DND-41 (cell line): ENCODE results near the gene MTFMT.
A peak's percentile ranks its signal among the peaks of the same experiment; 100 is the strongest.

Source experiments
- ATAC-seq: fragments of 200-7000 bp; cut with Tn5 transposase; 3 replicates; pipeline ENCODE4 v1.9.1; 2021; ENCODE audit warnings: low read depth; ENCODE audit not compliant: insufficient read depth
- DNase-seq: peaks from one replicate; pipeline ENCODE4 v3.0.0-alpha.2; 2020
- H2AFZ ChIP-seq: 2 replicates; pipeline ENCODE4 v1.6.0; 2012; ENCODE audit warnings: low read depth, low read length
- H3K27ac ChIP-seq: 2 replicates; pipeline ENCODE4 v1.5.1; 2012; ENCODE audit warnings: low read length, inconsistent platforms
- H3K27me3 ChIP-seq: fragments of 200-600 bp; sonication (generic); 2 replicates; pipeline ENCODE4 v1.6.0; 2012; ENCODE audit warnings: low read length, mild to moderate bottlenecking, inconsistent platforms; ENCODE audit not compliant: insufficient read depth, poor library complexity
- H3K36me3 ChIP-seq: 2 replicates; pipeline ENCODE4 v1.5.1; 2012; ENCODE audit warnings: low read length, inconsistent platforms; ENCODE audit not compliant: insufficient read depth
- H3K4me1 ChIP-seq: 2 replicates; pipeline ENCODE4 v1.5.1; 2012; ENCODE audit warnings: mild to moderate bottlenecking, low read length; ENCODE audit not compliant: insufficient read depth
- H3K4me2 ChIP-seq: 2 replicates; pipeline ENCODE4 v1.6.0; 2012; ENCODE audit warnings: mild to moderate bottlenecking, moderate library complexity, low read length, inconsistent platforms; ENCODE audit not compliant: insufficient read depth
- H3K4me3 ChIP-seq, 2 experiments: fragments of 200-600 bp in 1 of 2; shearing (Covaris generic) in 1 of 2; 2 replicates each; pipeline ENCODE4 v1.5.1; 2012 to 2016; ENCODE audit warnings: inconsistent platforms in 2 of 2, low read length in 2 of 2, mild to moderate bottlenecking in 2 of 2, low read depth in 1 of 2, moderate library complexity in 1 of 2
- H3K79me2 ChIP-seq: 2 replicates; pipeline ENCODE4 v1.6.0; 2012; ENCODE audit warnings: low read length, inconsistent platforms; ENCODE audit not compliant: insufficient read depth
- H3K9ac ChIP-seq: 2 replicates; pipeline ENCODE4 v1.6.0; 2012; ENCODE audit warnings: low read depth, mild to moderate bottlenecking, inconsistent platforms, low read length, moderate library complexity
- H3K9me3 ChIP-seq: 2 replicates; pipeline ENCODE4 v1.5.1; 2012; ENCODE audit warnings: low read length, moderate library complexity, mild to moderate bottlenecking, inconsistent platforms; ENCODE audit not compliant: insufficient read depth, severe bottlenecking
- H4K20me1 ChIP-seq: 2 replicates; pipeline ENCODE4 v1.6.0; 2012; ENCODE audit warnings: low read length; ENCODE audit not compliant: insufficient read depth
- EZH2 ChIP-seq: IDR thresholded peaks from 3 replicates; pipeline ENCODE4 v1.6.1; 2012; ENCODE audit warnings: borderline replicate concordance, low read depth, mild to moderate bottlenecking, moderate library complexity, low read length, inconsistent platforms; ENCODE audit not compliant: severe bottlenecking
- TF ChIP-seq, protein P1 (sequence below): IDR thresholded peaks from 2 replicates; pipeline ENCODE4 v1.5.1; 2012; ENCODE audit warnings: borderline replicate concordance, low read length, moderate library complexity, mild to moderate bottlenecking; ENCODE audit not compliant: poor library complexity, severe bottlenecking; ENCODE audit errors: extremely low read depth

MTFMT gene

DNA sequence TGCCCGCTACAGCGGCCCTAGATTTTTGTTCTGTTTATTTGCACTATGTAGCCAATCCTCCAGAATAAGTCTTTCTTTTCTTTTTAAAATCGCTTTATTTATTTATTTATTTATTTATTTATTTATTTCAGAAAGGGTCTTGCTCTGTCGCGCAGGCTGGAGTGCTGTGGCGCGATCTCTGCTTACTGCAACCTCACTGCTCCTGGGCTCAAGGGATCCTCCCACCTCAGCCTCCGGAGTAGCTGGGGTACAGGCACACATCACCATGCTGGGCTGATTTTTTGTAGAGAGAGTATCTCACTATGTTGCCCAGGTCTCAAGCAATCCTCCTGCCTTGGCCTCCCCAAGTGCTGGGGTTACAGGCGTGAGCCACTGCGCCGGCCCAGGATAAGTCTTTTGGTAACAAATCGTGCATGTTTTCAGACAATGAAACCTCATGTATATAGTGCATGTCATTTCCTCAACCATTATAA, 333 bp upstream of the MTFMT start:
- Histone ChIP-seq H3K27ac (no peak overlapping the region), H3K36me3 (peaks cover 14% of the 10 kb centered on the region), H2AFZ (peak overlapping the region; percentile 51), H3K27me3 (no peaks in the 10 kb centered on the region), H4K20me1 (no peaks in the 10 kb centered on the region), H3K9me3 (no peaks in the 10 kb centered on the region), H3K4me2 (peak overlapping the region; percentile 93), H3K79me2 (peaks cover 13% of the 10 kb centered on the region), H3K4me3 (peak overlapping the region in 1 of 2 experiments; percentile 97; a peak in 2 of 4 replicates), H3K4me1 (peaks cover 18% of the 10 kb centered on the region), H3K9ac (peak overlapping the region; percentile 88; the same call in 1 of the 2 replicates)
- ATAC-seq (peak; percentile 22; the same call in 2 of the 3 replicates), DNase-seq (no peak)
- TF ChIP-seq, protein P1, sequence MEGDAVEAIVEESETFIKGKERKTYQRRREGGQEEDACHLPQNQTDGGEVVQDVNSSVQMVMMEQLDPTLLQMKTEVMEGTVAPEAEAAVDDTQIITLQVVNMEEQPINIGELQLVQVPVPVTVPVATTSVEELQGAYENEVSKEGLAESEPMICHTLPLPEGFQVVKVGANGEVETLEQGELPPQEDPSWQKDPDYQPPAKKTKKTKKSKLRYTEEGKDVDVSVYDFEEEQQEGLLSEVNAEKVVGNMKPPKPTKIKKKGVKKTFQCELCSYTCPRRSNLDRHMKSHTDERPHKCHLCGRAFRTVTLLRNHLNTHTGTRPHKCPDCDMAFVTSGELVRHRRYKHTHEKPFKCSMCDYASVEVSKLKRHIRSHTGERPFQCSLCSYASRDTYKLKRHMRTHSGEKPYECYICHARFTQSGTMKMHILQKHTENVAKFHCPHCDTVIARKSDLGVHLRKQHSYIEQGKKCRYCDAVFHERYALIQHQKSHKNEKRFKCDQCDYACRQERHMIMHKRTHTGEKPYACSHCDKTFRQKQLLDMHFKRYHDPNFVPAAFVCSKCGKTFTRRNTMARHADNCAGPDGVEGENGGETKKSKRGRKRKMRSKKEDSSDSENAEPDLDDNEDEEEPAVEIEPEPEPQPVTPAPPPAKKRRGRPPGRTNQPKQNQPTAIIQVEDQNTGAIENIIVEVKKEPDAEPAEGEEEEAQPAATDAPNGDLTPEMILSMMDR: no peak
- TF ChIP-seq EZH2: no peak

DNA sequence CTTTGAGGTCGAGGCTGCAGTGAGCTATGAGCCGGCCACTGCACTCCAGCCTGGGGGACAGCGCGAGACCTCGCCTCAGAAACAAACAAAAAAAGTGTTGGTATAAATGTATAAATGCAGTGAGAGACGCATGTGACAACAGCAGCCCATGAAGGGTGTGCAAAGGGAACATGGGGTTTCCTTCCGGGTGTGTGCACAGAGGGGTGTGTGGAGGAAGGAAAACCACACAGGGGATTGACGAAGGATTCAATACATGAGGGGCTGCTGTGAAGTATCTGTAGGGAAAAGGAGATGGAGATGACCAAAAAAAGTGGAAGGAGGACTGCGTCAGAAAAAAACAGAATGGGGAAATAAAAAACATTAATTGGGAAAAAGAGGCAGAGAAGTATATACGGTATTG, 1.1 kb downstream of the MTFMT start:
- no peak for TF ChIP-seq EZH2
- TF ChIP-seq, protein P1: no peak
- Histone ChIP-seq H3K36me3 (peaks cover 19% of the 10 kb centered on the region), H3K9me3 (no peaks in the 10 kb centered on the region), H3K4me2 (peak overlapping the region; percentile 93), H3K27ac (no peak overlapping the region), H3K9ac (peak overlapping the region; percentile 88), H2AFZ (no peak overlapping the region), H3K4me3 (peak overlapping the region; percentile 95 to 97), H3K27me3 (no peaks in the 10 kb centered on the region), H3K79me2 (peaks cover 13% of the 10 kb centered on the region), H4K20me1 (no peaks in the 10 kb centered on the region), H3K4me1 (peaks cover 18% of the 10 kb centered on the region)
- peak; percentile 20 for DNase-seq
- ATAC-seq: peak; percentile 30; the same call in 1 of the 3 replicates

DNA sequence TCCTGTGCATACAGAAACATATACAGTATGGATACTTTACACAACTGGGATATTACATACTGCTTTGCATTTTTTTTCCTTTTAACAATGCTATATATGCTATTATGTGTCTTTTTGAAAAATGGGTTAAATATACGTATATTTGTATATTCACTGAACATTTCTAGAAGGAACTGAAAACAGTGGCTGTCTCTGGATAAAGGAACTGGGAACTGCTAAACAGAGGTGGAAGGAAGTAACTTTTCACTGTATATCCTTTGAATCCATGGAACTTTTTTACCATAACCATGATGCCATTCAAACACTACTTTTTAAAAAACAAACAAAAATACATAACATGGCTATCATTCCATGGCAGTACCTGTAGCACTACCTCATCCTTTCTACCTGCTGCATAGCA, 1.8 kb downstream of the MTFMT start:
- Histone ChIP-seq H3K9ac (peak overlapping the region; percentile 88; the same call in 1 of the 2 replicates), H4K20me1 (no peaks in the 10 kb centered on the region), H2AFZ (no peak overlapping the region), H3K9me3 (no peaks in the 10 kb centered on the region), H3K36me3 (peaks cover 19% of the 10 kb centered on the region), H3K4me1 (peaks cover 18% of the 10 kb centered on the region), H3K4me2 (peak overlapping the region; percentile 93), H3K4me3 (0 out of 4 replicates have a peak overlapping the region, but pooled peaks of 1 of the 2 experiments have one; percentile 97), H3K27ac (no peak overlapping the region; the same call in 1 of the 2 replicates), H3K79me2 (peaks cover 13% of the 10 kb centered on the region), H3K27me3 (no peaks in the 10 kb centered on the region)
- ATAC-seq (no peak), DNase-seq (no peak)
- TF ChIP-seq EZH2: no peak
- TF ChIP-seq, protein P1: no peak

DNA sequence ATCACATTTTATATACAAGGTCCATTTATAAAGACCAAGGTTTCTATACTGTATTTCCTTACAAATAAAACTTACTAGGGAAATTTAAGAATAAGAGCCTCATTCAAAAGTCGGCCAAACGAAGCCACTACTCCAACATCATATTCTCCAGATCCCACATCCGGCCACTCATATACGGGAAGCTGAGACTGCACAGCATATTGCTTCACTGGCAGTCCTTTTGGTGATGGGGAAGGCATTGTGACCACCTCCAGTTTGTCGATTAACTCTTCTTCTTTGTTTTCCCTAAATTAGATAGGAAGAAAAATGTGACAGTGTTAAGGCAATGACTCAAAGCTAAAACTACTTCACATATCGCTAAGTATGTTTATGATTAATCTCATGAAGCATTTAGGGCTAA, 2.7 kb downstream of the MTFMT start:
- no peak for DNase-seq
- H3K9me3 ChIP-seq: no peaks in the 10 kb centered on the region
- H3K4me1 ChIP-seq: peaks cover 18% of the 10 kb centered on the region
- TF ChIP-seq, protein P1: no peak
- TF ChIP-seq EZH2: no peak
- no peak overlapping the region for H3K9ac ChIP-seq
- H3K79me2 ChIP-seq: peaks cover 13% of the 10 kb centered on the region
- no peaks in the 10 kb centered on the region for H4K20me1 ChIP-seq
- H3K27ac ChIP-seq: no peak overlapping the region
- no peak overlapping the region for H3K4me2 ChIP-seq
- peaks cover 19% of the 10 kb centered on the region for H3K36me3 ChIP-seq
- ATAC-seq: no peak
- H3K27me3 ChIP-seq: no peaks in the 10 kb centered on the region
- no peak overlapping the region for H2AFZ ChIP-seq
- no peak overlapping the region for H3K4me3 ChIP-seq
